Type B pancreatic cell (in vitro differentiated cells): ENCODE measurements around the gene ERMN. TPM values are rescaled to one million over a fixed set of nuclear protein-coding genes. Genes with fewer than 3 reads are reported as not detected.
"Not testable (repeated sequence)": the region's sequence is repeated elsewhere in the genome, so short reads cannot be mapped to it uniquely, and the experiment has no call there.

ENCODE experiments used
- DNase-seq: peaks from one replicate; pipeline ENCODE4 v3.0.0; 2021; ENCODE audit warnings: mixed read lengths; ENCODE audit not compliant: unreplicated experiment; ENCODE audit errors: extremely low spot score
- H3K27ac Mint-ChIP-seq: 2 replicates; pipeline ENCODE4 v1.8.0; 2021; ENCODE audit warnings: mild to moderate bottlenecking, mixed read lengths
- H3K27me3 Mint-ChIP-seq: 2 replicates; pipeline ENCODE4 v1.8.0; 2021; ENCODE audit warnings: mixed read lengths
- H3K36me3 Mint-ChIP-seq: 2 replicates; pipeline ENCODE4 v1.8.0; 2021; ENCODE audit warnings: mixed read lengths
- H3K4me1 Mint-ChIP-seq: one replicate; pipeline ENCODE4 v1.8.0; 2021; ENCODE audit warnings: mixed read lengths; ENCODE audit not compliant: unreplicated experiment
- H3K4me3 Mint-ChIP-seq: 2 replicates; pipeline ENCODE4 v1.8.0; 2021; ENCODE audit warnings: mild to moderate bottlenecking, mixed read lengths
- H3K9me3 Mint-ChIP-seq: 2 replicates; pipeline ENCODE4 v1.8.0; 2021; ENCODE audit warnings: mixed read lengths
- CTCF ChIP-seq: fragments of 200-600 bp; sonication (generic); conservative IDR thresholded peaks from 2 replicates; pipeline ENCODE4 v1.5.0; 2021; ENCODE audit warnings: antibody characterized with exemption, mild to moderate bottlenecking
- total RNA-seq: library from RNA; stranded (reverse); gene quantifications from 2 replicates; pipeline ENCODE4 v1.2.1, GENCODE V29; 2021; ENCODE audit warnings: low replicate concordance

ERMN gene
- total RNA-seq, 1 donor from 2014 or later = 1.6 TPM

- no peak for TF ChIP-seq CTCF
- DNase-seq = no peak
- Mint-ChIP-seq H3K27ac (no peak overlapping the region), H3K36me3 (no peaks in the 10 kb centered on the region), H3K4me3 (no peak overlapping the region), H3K27me3 (no peaks in the 10 kb centered on the region), H3K4me1 (no peaks in the 10 kb centered on the region), H3K9me3 (peaks cover 8% of the 10 kb centered on the region)
Measured at GRCh38 chr2:157348291-157348921, 22.8 kb upstream of the ERMN start.

DNA sequence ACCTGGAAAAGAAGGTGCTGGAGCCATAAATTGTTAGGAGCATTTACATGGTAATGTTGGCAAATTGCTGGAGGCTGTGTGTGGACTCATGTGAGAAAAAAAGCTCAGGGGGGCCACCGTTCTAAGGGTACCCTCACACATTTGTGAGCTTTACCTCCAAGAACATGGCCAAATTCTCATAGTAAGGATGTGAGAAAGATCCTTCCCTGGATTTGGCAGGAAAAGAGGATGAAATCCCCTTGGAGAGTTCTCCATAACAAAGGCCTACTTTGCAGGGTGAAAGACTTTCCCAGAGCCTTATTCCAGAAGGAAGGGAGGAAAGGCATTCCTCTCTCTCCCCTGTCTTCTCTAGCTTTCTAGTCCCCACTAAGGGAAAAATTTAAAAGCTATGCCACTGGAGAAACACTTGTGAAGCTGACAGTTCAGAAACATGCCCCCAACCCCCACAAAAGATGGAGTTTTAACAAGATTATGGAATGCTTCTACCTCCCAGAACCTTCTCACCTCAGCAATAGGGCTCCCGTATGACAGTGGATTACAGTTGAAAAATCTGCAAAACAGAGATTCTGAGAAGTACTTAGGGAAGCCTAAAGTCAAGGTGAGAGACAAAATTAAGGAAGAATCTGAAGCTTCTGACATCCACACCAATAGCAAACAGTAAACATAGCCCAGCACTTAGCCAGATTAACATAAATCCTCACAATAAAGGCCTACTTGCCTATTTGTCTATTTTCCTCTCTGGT lies 20.2 kb upstream of the ERMN start:
- H3K27me3 Mint-ChIP-seq = no peaks in the 10 kb centered on the region
- H3K27ac Mint-ChIP-seq = no peak overlapping the region
- no peaks in the 10 kb centered on the region for H3K4me1 Mint-ChIP-seq
- no peak for TF ChIP-seq CTCF
- no peak for DNase-seq
- peaks cover 20% of the 10 kb centered on the region for H3K9me3 Mint-ChIP-seq
- H3K4me3 Mint-ChIP-seq = no peak overlapping the region
- no peaks in the 10 kb centered on the region for H3K36me3 Mint-ChIP-seq

- H3K4me1 Mint-ChIP-seq, H3K4me3 Mint-ChIP-seq, H3K27ac Mint-ChIP-seq, DNase-seq, H3K36me3 Mint-ChIP-seq, H3K27me3 Mint-ChIP-seq: not testable (repeated sequence)
- H3K9me3 Mint-ChIP-seq = peaks cover 20% of the 10 kb centered on the region
Measured at GRCh38 chr2:157341381-157341780, 15.8 kb upstream of the ERMN start.

DNA sequence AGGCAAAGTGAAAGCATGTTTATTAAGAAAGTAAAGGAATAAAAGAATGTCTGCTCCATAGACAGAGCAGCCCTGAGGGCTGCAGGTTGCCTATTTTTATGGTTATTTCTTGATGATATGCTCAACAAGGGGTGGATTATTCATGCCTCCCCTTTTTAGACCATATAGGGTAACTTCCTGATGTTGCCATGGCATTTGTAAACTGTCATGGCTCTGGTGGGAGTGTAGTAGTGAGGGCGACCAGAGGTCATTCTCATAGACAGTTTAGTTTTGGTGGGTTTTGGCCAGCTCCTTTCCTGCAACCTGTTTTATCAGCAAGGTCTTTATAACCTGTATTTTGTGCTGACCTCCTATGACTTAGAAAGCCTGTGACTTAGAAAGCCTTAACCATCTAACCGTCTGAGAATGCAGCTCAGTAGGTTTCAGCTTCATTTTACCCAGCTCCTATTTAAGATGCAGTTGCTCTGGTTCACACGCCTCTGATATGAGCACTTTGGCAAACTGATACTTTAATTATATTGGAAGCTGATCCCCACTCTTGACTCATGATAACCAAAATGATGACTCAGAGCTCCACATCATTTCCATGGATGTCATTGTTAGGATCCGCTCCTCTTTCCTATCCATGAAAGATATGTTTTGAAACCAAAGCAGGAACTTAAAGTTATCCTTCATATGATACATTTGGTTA lies 14.5 kb upstream of the ERMN start:
- Mint-ChIP-seq H3K4me1 (no peaks in the 10 kb centered on the region), H3K36me3 (no peaks in the 10 kb centered on the region), H3K9me3 (peaks cover 20% of the 10 kb centered on the region), H3K4me3 (no peak overlapping the region), H3K27ac (no peak overlapping the region), H3K27me3 (no peaks in the 10 kb centered on the region)
- DNase-seq = no peak
- no peak for TF ChIP-seq CTCF

- no peak overlapping the region for H3K4me3 Mint-ChIP-seq
- H3K36me3 Mint-ChIP-seq = no peaks in the 10 kb centered on the region
- H3K27me3 Mint-ChIP-seq = no peaks in the 10 kb centered on the region
- no peak overlapping the region for H3K27ac Mint-ChIP-seq
- no peaks in the 10 kb centered on the region for H3K4me1 Mint-ChIP-seq
- no peak for DNase-seq
- H3K9me3 Mint-ChIP-seq = peaks cover 12% of the 10 kb centered on the region
- TF ChIP-seq CTCF = no peak
Measured at GRCh38 chr2:157337978-157338377, 12.4 kb upstream of the ERMN start.
